Kidney epithelial cell (primary cell): Measurements from ENCODE around the gene POU3F3. TPM values are rescaled to one million over a fixed set of nuclear protein-coding genes. Genes with fewer than 3 reads are reported as not detected.
A peak's percentile ranks its signal among the peaks of the same experiment; 100 is the strongest.

ENCODE experiments used
- DNase-seq: peaks from one replicate; pipeline ENCODE4 v3.0.0-alpha.2; 2010; ENCODE audit warnings: low read depth
- H3K27me3 ChIP-seq: 2 replicates; pipeline ENCODE4 v1.6.0; 2011; ENCODE audit warnings: low read length; ENCODE audit not compliant: control insufficient read depth, insufficient read depth
- H3K36me3 ChIP-seq: 2 replicates; pipeline ENCODE4 v1.5.1; 2011; ENCODE audit warnings: low read length; ENCODE audit not compliant: control insufficient read depth, insufficient read depth
- H3K4me3 ChIP-seq: 2 replicates; pipeline ENCODE4 v1.5.1; 2011; ENCODE audit warnings: low read depth, mild to moderate bottlenecking, control low read depth, low read length
- CTCF ChIP-seq: IDR thresholded peaks from 2 replicates; pipeline ENCODE4 v1.5.1; 2011; ENCODE audit warnings: mild to moderate bottlenecking, moderate library complexity, low read length, control low read depth, inconsistent platforms; ENCODE audit not compliant: insufficient read depth, poor library complexity, severe bottlenecking
- total RNA-seq: library from RNA; depleted of rRNA; stranded (reverse); fragments of >200 nt; gene quantifications from 2 replicates; pipeline ENCODE4 v1.2.3, GENCODE V29; 2015

The POU3F3 gene
- total RNA-seq, 1 donor from 2014 or later = 19.0 TPM

- peak overlapping the region; percentile 70 for H3K4me3 ChIP-seq
- no peak for DNase-seq
- peaks cover 30% of the 10 kb centered on the region for H3K27me3 ChIP-seq
- H3K36me3 ChIP-seq = no peaks in the 10 kb centered on the region
- no peak for TF ChIP-seq CTCF
These were observed 1.5 kb downstream of the POU3F3 start for GRCh38 chr2:104855221-104856085.

GRCh38 chr2:104856086-104856972, 2.4 kb downstream of the POU3F3 start:
- no peak for DNase-seq
- no peak for TF ChIP-seq CTCF
- peaks cover 30% of the 10 kb centered on the region for H3K27me3 ChIP-seq
- H3K4me3 ChIP-seq = peak overlapping the region; percentile 64
- H3K36me3 ChIP-seq = no peaks in the 10 kb centered on the region

GRCh38 chr2:104856973-104857261, 3.0 kb downstream of the POU3F3 start:
- H3K27me3 ChIP-seq = peaks cover 31% of the 10 kb centered on the region
- TF ChIP-seq CTCF = no peak
- DNase-seq = no peak
- H3K36me3 ChIP-seq = no peaks in the 10 kb centered on the region
- H3K4me3 ChIP-seq = peak overlapping the region; percentile 64

GRCh38 chr2:104857262-104858005, 3.5 kb downstream of the POU3F3 start:
- no peak for TF ChIP-seq CTCF
- Histone ChIP-seq H3K4me3 (peak overlapping the region; percentile 64), H3K36me3 (no peaks in the 10 kb centered on the region), H3K27me3 (peaks cover 29% of the 10 kb centered on the region)
- no peak for DNase-seq

- H3K4me3 ChIP-seq = peak overlapping the region; percentile 64
- TF ChIP-seq CTCF = no peak
- H3K27me3 ChIP-seq = peaks cover 26% of the 10 kb centered on the region
- no peak for DNase-seq
- no peaks in the 10 kb centered on the region for H3K36me3 ChIP-seq
These were observed 4.4 kb downstream of the POU3F3 start for GRCh38 chr2:104858006-104858978.
